Measurements from ENCODE around the gene SLC6A2. TPM values are rescaled to one million over a fixed set of nuclear protein-coding genes. Genes with fewer than 3 reads are reported as not detected.

Gene SLC6A2
- total and polyA plus RNA-seq, 4 experiments from 2014 or later: not detected

DNA sequence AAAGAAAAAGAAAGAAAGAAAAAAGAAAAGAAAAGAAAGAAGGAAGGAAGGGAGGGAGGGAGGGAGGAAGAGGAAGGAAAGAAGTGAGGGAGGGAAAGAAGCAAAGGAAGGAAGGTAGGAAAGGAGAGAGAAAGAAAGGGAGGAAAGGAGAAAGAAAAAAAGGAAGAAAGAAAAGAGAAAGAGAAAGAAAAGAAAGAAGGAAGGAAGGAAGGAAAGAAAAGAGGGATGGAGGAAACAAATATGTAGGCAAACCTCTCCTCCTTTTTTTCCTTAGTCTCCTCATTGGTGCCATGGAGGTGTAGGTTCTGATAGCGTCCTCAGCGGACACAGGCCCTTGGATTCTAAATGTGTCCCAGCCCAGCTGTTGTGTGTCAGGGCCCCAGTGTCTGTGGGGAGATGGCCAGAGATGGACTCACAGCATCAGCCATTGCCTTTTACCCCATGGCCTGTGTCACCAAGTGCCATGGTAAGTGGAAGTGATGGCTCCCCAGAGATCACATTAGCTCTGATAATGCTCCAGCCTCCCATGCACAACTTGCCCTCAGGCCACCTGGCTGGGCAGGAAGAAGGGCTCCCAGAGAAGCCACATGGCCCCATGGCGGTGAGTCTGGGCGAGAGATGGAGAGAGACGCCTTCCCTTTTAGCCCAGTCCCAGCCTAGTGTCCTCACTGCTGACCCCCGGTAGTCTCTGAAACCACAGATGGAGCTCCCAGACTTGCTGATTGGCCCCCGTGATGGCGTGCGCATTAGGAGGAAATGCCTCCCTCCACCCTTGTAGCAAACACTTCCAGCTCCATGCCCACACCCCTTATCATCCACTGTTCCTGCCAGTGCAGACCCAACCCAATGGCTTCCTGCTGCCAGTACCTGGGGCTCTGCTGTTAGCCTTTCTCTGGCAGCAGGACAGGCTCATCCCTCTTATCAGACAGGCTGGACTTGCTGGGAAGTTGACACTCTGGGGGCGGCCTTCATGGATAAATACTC, 3.7 kb upstream of the SLC6A2 start:
- H3K36me3 Mint-ChIP-seq: no peaks in the 10 kb centered on the region
- H3K27ac ChIP-seq (ENCODE audit: low read depth, low read length): no peak overlapping the region
- H3K4me3 Mint-ChIP-seq: no peak overlapping the region
- no peak for DNase-seq
- no peaks in the 10 kb centered on the region for H3K4me1 ChIP-seq (ENCODE audit: insufficient read depth, low read length)
- CTCF ChIA-PET (ENCODE audit: partially characterized antibody): no interaction called here
- intact Hi-C loops (cut with micrococcal nuclease): no loop called here
- H3K27ac Mint-ChIP-seq: no peak overlapping the region
- no peak overlapping the region for H3K4me3 ChIP-seq (ENCODE audit: low read length in 2 of 2)
- H3K27me3 Mint-ChIP-seq: peaks cover 8 to 10% of the 10 kb centered on the region in 2 donors
- H3K36me3 ChIP-seq (ENCODE audit: insufficient read depth, low read length): no peaks in the 10 kb centered on the region
- H3K9me3 ChIP-seq (ENCODE audit: control insufficient read depth in 1 of 2, low read length in 2 of 2): no peaks in the 10 kb centered on the region
- peaks cover 0 to 3% (median 0%) of the 10 kb centered on the region in 8 donors for H3K9me3 Mint-ChIP-seq
- POLR2A ChIA-PET (ENCODE audit: partially characterized antibody): no interaction called here
- H3K4me1 Mint-ChIP-seq: no peaks in the 10 kb centered on the region
- H3K27me3 ChIP-seq (ENCODE audit: insufficient read depth, low read length): peaks cover 6% of the 10 kb centered on the region

DNA sequence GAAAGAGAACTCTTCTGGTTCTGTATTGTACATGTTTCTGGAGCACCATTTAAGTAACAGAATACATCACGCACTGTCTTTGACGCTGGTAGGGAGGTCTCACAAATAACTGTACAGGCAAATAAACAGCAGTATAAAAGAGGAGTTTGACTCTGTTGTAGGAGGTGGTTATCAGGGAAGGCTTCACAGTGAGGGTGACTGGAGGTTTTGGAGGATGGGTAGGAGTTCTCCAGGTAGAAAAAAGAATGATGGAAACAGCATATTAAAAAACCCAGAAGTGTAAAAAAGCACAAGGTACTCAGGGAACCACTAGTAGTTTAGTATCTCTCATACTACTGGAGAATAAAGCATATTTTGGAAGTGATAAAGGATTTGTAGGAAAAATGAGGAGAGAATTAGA, 2.7 kb upstream of the SLC6A2 start:
- Mint-ChIP-seq H3K36me3 (no peaks in the 10 kb centered on the region), H3K27ac (no peak overlapping the region), H3K4me1 (no peaks in the 10 kb centered on the region), H3K27me3 (peaks cover 9 to 13% of the 10 kb centered on the region in 2 donors), H3K9me3 (peaks cover 0 to 2% (median 0%) of the 10 kb centered on the region in 8 donors), H3K4me3 (no peak overlapping the region)
- Histone ChIP-seq H3K27me3 (ENCODE audit: insufficient read depth, low read length) (peaks cover 6% of the 10 kb centered on the region), H3K4me3 (ENCODE audit: low read length in 2 of 2) (no peak overlapping the region), H3K4me1 (ENCODE audit: insufficient read depth, low read length) (no peaks in the 10 kb centered on the region), H3K36me3 (ENCODE audit: insufficient read depth, low read length) (no peaks in the 10 kb centered on the region), H3K27ac (ENCODE audit: low read depth, low read length) (no peak overlapping the region), H3K9me3 (ENCODE audit: control insufficient read depth in 1 of 2, low read length in 2 of 2) (no peaks in the 10 kb centered on the region)
- POLR2A ChIA-PET (ENCODE audit: partially characterized antibody): no interaction called here
- intact Hi-C loops (cut with micrococcal nuclease): no loop called here
- no peak for DNase-seq
- CTCF ChIA-PET (ENCODE audit: partially characterized antibody): no interaction called here

GRCh38 chr16:55655381-55655896, 349 bp upstream of the SLC6A2 start:
- no peaks in the 10 kb centered on the region for H3K9me3 ChIP-seq (ENCODE audit: control insufficient read depth in 1 of 2, low read length in 2 of 2)
- H3K36me3 Mint-ChIP-seq: no peaks in the 10 kb centered on the region
- H3K27ac ChIP-seq (ENCODE audit: low read depth, low read length): no peak overlapping the region
- no peak overlapping the region for H3K27ac Mint-ChIP-seq
- H3K9me3 Mint-ChIP-seq: peaks cover 0 to 2% (median 0%) of the 10 kb centered on the region in 8 donors
- H3K27me3 ChIP-seq (ENCODE audit: insufficient read depth, low read length): peaks cover 6% of the 10 kb centered on the region
- H3K4me1 ChIP-seq (ENCODE audit: insufficient read depth, low read length): no peaks in the 10 kb centered on the region
- peaks cover 9 to 18% of the 10 kb centered on the region in 2 donors for H3K27me3 Mint-ChIP-seq
- CTCF ChIA-PET (ENCODE audit: partially characterized antibody): no interaction called here
- no peaks in the 10 kb centered on the region for H3K36me3 ChIP-seq (ENCODE audit: insufficient read depth, low read length)
- intact Hi-C loops (cut with micrococcal nuclease): no loop called here
- no peak overlapping the region for H3K4me3 Mint-ChIP-seq
- H3K4me1 Mint-ChIP-seq: no peaks in the 10 kb centered on the region
- no peak for DNase-seq
- no peak overlapping the region for H3K4me3 ChIP-seq (ENCODE audit: low read length in 2 of 2)
- POLR2A ChIA-PET (ENCODE audit: partially characterized antibody): no interaction called here

- no peaks in the 10 kb centered on the region for H3K36me3 Mint-ChIP-seq
- ChIA-PET CTCF (ENCODE audit: partially characterized antibody) (no interaction called here), POLR2A (ENCODE audit: partially characterized antibody) (no interaction called here)
These were observed 904 bp downstream of the SLC6A2 start for GRCh38 chr16:55656691-55657092.

DNA sequence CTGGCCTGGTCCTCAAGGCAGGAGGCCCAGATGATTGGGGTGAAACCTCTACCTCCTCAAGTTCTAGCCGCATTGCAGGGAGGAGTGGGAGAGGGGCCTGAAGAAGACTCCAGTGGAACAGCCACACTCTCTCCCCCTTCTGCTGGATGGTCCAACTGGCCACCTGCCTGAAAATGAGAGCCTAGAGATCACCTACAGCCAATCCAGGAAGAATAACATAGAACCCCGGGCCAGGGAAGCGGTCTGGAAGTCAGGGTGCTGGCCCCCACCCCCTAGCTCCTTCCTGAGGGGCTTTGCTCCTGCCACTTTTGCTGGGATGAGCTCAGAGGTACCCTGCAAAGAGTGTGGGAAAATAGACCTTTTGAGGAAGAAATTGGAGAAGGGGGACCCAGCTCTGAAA, 1.8 kb downstream of the SLC6A2 start:
- intact Hi-C loops (cut with micrococcal nuclease): no loop called here
- H3K4me3 ChIP-seq (ENCODE audit: low read length in 2 of 2): no peak overlapping the region
- no peaks in the 10 kb centered on the region for H3K4me1 ChIP-seq (ENCODE audit: insufficient read depth, low read length)
- no peaks in the 10 kb centered on the region for H3K36me3 ChIP-seq (ENCODE audit: insufficient read depth, low read length)
- Mint-ChIP-seq H3K9me3 (peaks cover 0 to 2% (median 0%) of the 10 kb centered on the region in 8 donors), H3K36me3 (no peaks in the 10 kb centered on the region), H3K27me3 (peaks cover 5 to 8% of the 10 kb centered on the region in 2 donors), H3K27ac (no peak overlapping the region), H3K4me1 (no peaks in the 10 kb centered on the region), H3K4me3 (no peak overlapping the region)
- no peaks in the 10 kb centered on the region for H3K9me3 ChIP-seq (ENCODE audit: control insufficient read depth in 1 of 2, low read length in 2 of 2)
- ChIA-PET CTCF (ENCODE audit: partially characterized antibody) (no interaction called here), POLR2A (ENCODE audit: partially characterized antibody) (no interaction called here)
- no peak overlapping the region for H3K27ac ChIP-seq (ENCODE audit: low read depth, low read length)
- no peak for DNase-seq
- peaks cover 6% of the 10 kb centered on the region for H3K27me3 ChIP-seq (ENCODE audit: insufficient read depth, low read length)

More at GRCh38 chr16:55656691-55657092, 904 bp downstream of the SLC6A2 start:
- Histone ChIP-seq H3K27me3 (ENCODE audit: insufficient read depth, low read length) (peaks cover 6% of the 10 kb centered on the region), H3K4me1 (ENCODE audit: insufficient read depth, low read length) (no peaks in the 10 kb centered on the region), H3K36me3 (ENCODE audit: insufficient read depth, low read length) (no peaks in the 10 kb centered on the region), H3K27ac (ENCODE audit: low read depth, low read length) (no peak overlapping the region), H3K9me3 (ENCODE audit: control insufficient read depth in 1 of 2, low read length in 2 of 2) (no peaks in the 10 kb centered on the region), H3K4me3 (ENCODE audit: low read length in 2 of 2) (no peak overlapping the region)
- no peak overlapping the region for H3K4me3 Mint-ChIP-seq
- intact Hi-C loops (cut with micrococcal nuclease): no loop called here
- no peak for DNase-seq
- H3K27ac Mint-ChIP-seq: no peak overlapping the region
- peaks cover 5 to 10% of the 10 kb centered on the region in 2 donors for H3K27me3 Mint-ChIP-seq
- no peaks in the 10 kb centered on the region for H3K4me1 Mint-ChIP-seq
- peaks cover 0 to 2% (median 0%) of the 10 kb centered on the region in 8 donors for H3K9me3 Mint-ChIP-seq

DNA sequence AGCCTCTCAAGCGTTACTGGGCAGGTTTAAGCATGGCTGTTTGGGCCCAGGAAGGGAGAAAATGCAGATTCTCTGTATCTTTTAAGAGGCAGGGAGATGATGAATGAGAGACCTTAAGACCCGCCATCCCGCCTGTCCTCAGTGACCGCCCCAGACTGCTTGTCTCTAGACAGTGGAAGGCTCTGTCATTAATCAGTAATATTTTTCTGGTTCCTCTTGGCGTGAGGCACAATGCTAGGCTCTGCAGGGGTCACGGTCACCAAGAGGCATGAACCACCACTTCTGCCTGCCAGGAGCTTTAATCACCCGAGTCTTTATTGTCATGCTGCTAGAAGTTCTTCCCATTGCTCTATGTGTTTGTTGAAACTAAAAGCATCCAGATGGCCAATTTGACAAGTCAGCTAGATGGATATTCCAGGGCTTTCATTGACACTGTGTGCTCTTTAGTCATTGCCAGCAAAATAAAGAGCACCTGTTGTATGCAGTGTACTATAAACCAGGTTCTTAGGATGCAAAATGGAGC, 3.2 kb downstream of the SLC6A2 start:
- intact Hi-C loops (cut with micrococcal nuclease): no loop called here
- Histone ChIP-seq H3K36me3 (ENCODE audit: insufficient read depth, low read length) (no peaks in the 10 kb centered on the region), H3K9me3 (ENCODE audit: control insufficient read depth in 1 of 2, low read length in 2 of 2) (no peaks in the 10 kb centered on the region), H3K27me3 (ENCODE audit: insufficient read depth, low read length) (peaks cover 6% of the 10 kb centered on the region), H3K4me1 (ENCODE audit: insufficient read depth, low read length) (no peaks in the 10 kb centered on the region), H3K4me3 (ENCODE audit: low read length in 2 of 2) (no peak overlapping the region), H3K27ac (ENCODE audit: low read depth, low read length) (no peak overlapping the region)
- no peak for DNase-seq
- ChIA-PET POLR2A (ENCODE audit: partially characterized antibody) (no interaction called here), CTCF (ENCODE audit: partially characterized antibody) (no interaction called here)
- H3K4me1 Mint-ChIP-seq: no peaks in the 10 kb centered on the region
- peaks cover 5 to 11% of the 10 kb centered on the region in 2 donors for H3K27me3 Mint-ChIP-seq
- no peak overlapping the region for H3K4me3 Mint-ChIP-seq
- H3K36me3 Mint-ChIP-seq: no peaks in the 10 kb centered on the region
- H3K27ac Mint-ChIP-seq: no peak overlapping the region
- H3K9me3 Mint-ChIP-seq: peaks cover 0 to 7% (median 2%) of the 10 kb centered on the region in 8 donors

DNA sequence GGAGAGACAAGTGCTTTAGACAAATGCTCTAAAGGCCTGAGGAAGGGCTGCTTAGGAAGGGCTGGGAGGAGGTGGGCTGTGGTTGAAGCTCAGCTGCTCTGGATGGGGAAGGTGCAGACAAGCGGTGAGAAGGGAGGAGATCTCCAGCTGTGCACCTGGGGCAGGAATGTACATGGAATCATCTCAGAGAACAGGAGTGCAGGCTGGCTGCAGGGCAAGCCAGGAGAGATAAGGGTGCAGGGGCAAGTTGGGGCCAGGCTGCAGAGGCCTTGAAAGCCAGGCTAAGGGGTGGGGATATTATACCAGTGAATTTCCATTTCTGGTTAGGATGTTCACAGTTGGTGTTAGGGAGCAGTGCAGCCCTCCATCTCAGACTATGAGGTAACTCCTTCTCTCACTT, 4.2 kb downstream of the SLC6A2 start:
- H3K27me3 ChIP-seq (ENCODE audit: insufficient read depth, low read length): peaks cover 4% of the 10 kb centered on the region
- Mint-ChIP-seq H3K9me3 (peaks cover 0 to 7% (median 2%) of the 10 kb centered on the region in 8 donors), H3K27me3 (peaks cover 5 to 11% of the 10 kb centered on the region in 2 donors), H3K4me1 (no peaks in the 10 kb centered on the region), H3K4me3 (no peak overlapping the region), H3K36me3 (no peaks in the 10 kb centered on the region), H3K27ac (no peak overlapping the region)
- H3K9me3 ChIP-seq (ENCODE audit: control insufficient read depth in 1 of 2, low read length in 2 of 2): no peaks in the 10 kb centered on the region
- no peaks in the 10 kb centered on the region for H3K36me3 ChIP-seq (ENCODE audit: insufficient read depth, low read length)
- DNase-seq: no peak
- CTCF ChIA-PET (ENCODE audit: partially characterized antibody): no interaction called here
- POLR2A ChIA-PET (ENCODE audit: partially characterized antibody): no interaction called here
- intact Hi-C loops (cut with micrococcal nuclease): no loop called here
- no peaks in the 10 kb centered on the region for H3K4me1 ChIP-seq (ENCODE audit: insufficient read depth, low read length)
- H3K27ac ChIP-seq (ENCODE audit: low read depth, low read length): no peak overlapping the region
- no peak overlapping the region for H3K4me3 ChIP-seq (ENCODE audit: low read length in 2 of 2)

Data from CD4-positive, alpha-beta memory T cell (primary cell).